H1 (cell line): ENCODE measurements around the gene ASTN2. TPM values are rescaled to one million over a fixed set of nuclear protein-coding genes. Genes with fewer than 3 reads are reported as not detected.

Source experiments
- ASH2L ChIP-seq: fragments of 200-600, 300-600 bp; sonication (generic); IDR thresholded peaks from one replicate; pipeline ENCODE4 v1.7.1; 2017; ENCODE audit warnings: low read length
- BRCA1 ChIP-seq: IDR thresholded peaks from 2 replicates; pipeline ENCODE4 v1.6.1; 2012; ENCODE audit warnings: low read depth, low read length, improper control_type of control experiment
- CHD7 ChIP-seq: fragments of 300-600 bp; sonication (generic); IDR thresholded peaks from 2 replicates; pipeline ENCODE4 v1.7.1; 2012; ENCODE audit warnings: low read length, moderate library complexity, mild to moderate bottlenecking, inconsistent platforms; ENCODE audit not compliant: insufficient replicate concordance
- CTBP2 ChIP-seq: IDR thresholded peaks from 2 replicates; pipeline ENCODE4 v1.7.0; 2011; ENCODE audit warnings: borderline replicate concordance, mild to moderate bottlenecking, moderate library complexity, mixed read lengths, low read length; ENCODE audit not compliant: insufficient read depth, insufficient read length
- POLR2A ChIP-seq, 2 experiments: IDR thresholded peaks; 1 replicate in 1 of 2; 2 replicates in 1 of 2; pipeline ENCODE4 v1.6.1; 2011; ENCODE audit warnings: low read depth in 2 of 2, low read length in 2 of 2, mild to moderate bottlenecking in 2 of 2; ENCODE audit errors: control extremely low read depth in 1 of 2
- POU5F1 ChIP-seq: IDR thresholded peaks from 2 replicates; pipeline ENCODE4 v1.6.1; 2011; ENCODE audit warnings: low read depth, mild to moderate bottlenecking, low read length, moderate library complexity
- TAF1 ChIP-seq: IDR thresholded peaks from 2 replicates; pipeline ENCODE4 v1.6.1; 2011; ENCODE audit warnings: mild to moderate bottlenecking, low read depth, low read length
- TBP ChIP-seq: IDR thresholded peaks from 2 replicates; pipeline ENCODE4 v1.6.1; 2011; ENCODE audit warnings: low read depth, low read length, improper control_type of control experiment
- USF2 ChIP-seq: IDR thresholded peaks from 2 replicates; pipeline ENCODE4 v1.6.1; 2011; ENCODE audit warnings: low read length, improper control_type of control experiment
- polyA plus RNA-seq, 7 experiments: library from polyadenylated mRNA; depleted of rRNA in 3 of 7; stranded (reverse) in 5 of 7; unstranded in 2 of 7; fragments of >200 nt in 5 of 7; fragments of 200-250 nt in 2 of 7; gene quantifications; 1 replicate in 5 of 7; 2 replicates in 1 of 7; 4 replicates in 1 of 7; pipeline versions ENCODE4 v1.2.1 to v1.2.3, GENCODE V29; 2011 to 2013; ENCODE audit warnings: missing spikeins in 2 of 7, mixed read lengths in 2 of 7
- total RNA-seq: library from RNA; stranded (reverse); fragmentation: NEBNext Ultra II Directional; extraction: Animal tissue kit (Norgen Biotek cat#: 25700); gene quantifications from 2 replicates; pipeline ENCODE4 v1.2.1, GENCODE V29; 2021

ASTN2 gene
- total and polyA plus RNA-seq, 2 of the 8 experiments (the other 6 are each of a cell fraction or from before 2014, with no cell fraction given) = 8.2 to 13.7 TPM

- TF ChIP-seq POU5F1 (no peak), CHD7 (no peak), TAF1 (no peak), USF2 (no peak), POLR2A (IDR thresholded peaks at IDR 0.05; ENCODE audit: control extremely low read depth in 1 of 2, low read depth in 2 of 2, low read length in 2 of 2) (no peak), ASH2L (no peak), TBP (no peak), CTBP2 (no peak), BRCA1 (no peak)
These were observed 1021.7 kb downstream of the ASTN2 start (continued) for GRCh38 chr9:116393198-116393597.
